Neural cell (in vitro differentiated cells): ENCODE data around the gene RAD51B. TPM values are rescaled to one million over a fixed set of nuclear protein-coding genes. Genes with fewer than 3 reads are reported as not detected.

ENCODE experiments used
- H2AFZ ChIP-seq: fragments of 200-600, 300-800 bp; sonication (generic), shearing (Covaris generic); 2 replicates; pipeline ENCODE4 v1.6.0; 2014; ENCODE audit warnings: low read depth, mild to moderate bottlenecking, antibody characterized with exemption, low read length, moderate library complexity
- H3F3A ChIP-seq: fragments of 200-600 bp; shearing (Covaris generic); 2 replicates; pipeline ENCODE4 v1.6.1; 2016; ENCODE audit warnings: mild to moderate bottlenecking, moderate library complexity, mixed read lengths, antibody characterized with exemption, low read length; ENCODE audit not compliant: insufficient read depth, poor library complexity, severe bottlenecking
- H3K27ac ChIP-seq: fragments of 200-600, 300-800 bp; sonication (generic), shearing (Covaris generic); 2 replicates; pipeline ENCODE4 v1.5.1; 2014; ENCODE audit warnings: mild to moderate bottlenecking, low read length, moderate library complexity
- H3K27me3 ChIP-seq: fragments of 300-800, 200-600 bp; sonication (generic), shearing (Covaris generic); 2 replicates; pipeline ENCODE4 v1.6.0; 2014; ENCODE audit warnings: mild to moderate bottlenecking, low read depth, low read length, moderate library complexity; ENCODE audit not compliant: insufficient read depth
- H3K36me3 ChIP-seq: fragments of 300-800, 200-600 bp; sonication (generic), shearing (Covaris generic); 2 replicates; pipeline ENCODE4 v1.5.1; 2014; ENCODE audit warnings: mild to moderate bottlenecking, antibody characterized with exemption, low read length, moderate library complexity; ENCODE audit not compliant: insufficient read depth
- H3K4me2 ChIP-seq: fragments of 300-800, 200-600 bp; sonication (generic), shearing (Covaris generic); 2 replicates; pipeline ENCODE4 v1.6.0; 2014; ENCODE audit warnings: mild to moderate bottlenecking, low read length
- H3K4me3 ChIP-seq: fragments of 300-800, 200-600 bp; sonication (generic), shearing (Covaris generic); 2 replicates; pipeline ENCODE4 v1.5.1; 2014; ENCODE audit warnings: mild to moderate bottlenecking, low read length, moderate library complexity
- H3K79me2 ChIP-seq: fragments of 200-600 bp; shearing (Covaris generic); replicated peaks from 2 replicates; pipeline ENCODE4 v1.6.0; 2014; ENCODE audit warnings: mild to moderate bottlenecking, low read length, moderate library complexity; ENCODE audit not compliant: insufficient read depth
- H3K9ac ChIP-seq: fragments of 300-800, 200-600 bp; sonication (generic), shearing (Covaris generic); 2 replicates; pipeline ENCODE4 v1.6.1; 2016; ENCODE audit warnings: mild to moderate bottlenecking, low read length, mixed read lengths
- H3K9me2 ChIP-seq: fragments of 200-600 bp; shearing (Covaris generic); 2 replicates; pipeline ENCODE4 v1.6.1; 2016; ENCODE audit warnings: mild to moderate bottlenecking, low read length, mixed read lengths; ENCODE audit not compliant: insufficient read depth
- H3K9me3 ChIP-seq: fragments of 200-600, 300-800 bp; sonication (generic), shearing (Covaris generic); 2 replicates; pipeline ENCODE4 v1.6.1; 2016; ENCODE audit warnings: mild to moderate bottlenecking, mixed run types, low read length, moderate library complexity, mixed read lengths
- H4K20me1 ChIP-seq: fragments of 200-600 bp; shearing (Covaris generic); 2 replicates; pipeline ENCODE4 v1.6.1; 2016; ENCODE audit warnings: mild to moderate bottlenecking, mixed run types; ENCODE audit not compliant: insufficient read depth
- EP300 ChIP-seq: fragments of 450-650 bp; conservative IDR thresholded peaks from 2 replicates; pipeline ENCODE4 v1.6.1; 2014; ENCODE audit warnings: antibody characterized with exemption, mild to moderate bottlenecking, moderate library complexity; ENCODE audit not compliant: poor library complexity, severe bottlenecking
- EZH2 ChIP-seq: fragments of 200-600, 300-800 bp; shearing (Covaris generic), sonication (generic); IDR thresholded peaks from 2 replicates; pipeline ENCODE4 v1.6.1; 2014; ENCODE audit warnings: antibody characterized with exemption, low read length, borderline replicate concordance, mild to moderate bottlenecking; ENCODE audit not compliant: insufficient read depth, poor library complexity, severe bottlenecking
- MXI1 ChIP-seq: fragments of 450-650 bp; conservative IDR thresholded peaks from 2 replicates; pipeline ENCODE4 v1.6.1; 2014; ENCODE audit warnings: antibody characterized with exemption, mild to moderate bottlenecking; ENCODE audit not compliant: poor library complexity, severe bottlenecking
- POLR2AphosphoS5 ChIP-seq: IDR thresholded peaks from 2 replicates; pipeline ENCODE4 v1.6.1; 2012
- RAD21 ChIP-seq: fragments of 450-650 bp; conservative IDR thresholded peaks from 2 replicates; pipeline ENCODE4 v1.6.1; 2014; ENCODE audit warnings: antibody characterized with exemption, mild to moderate bottlenecking, moderate library complexity
- SMC3 ChIP-seq: fragments of 450-650 bp; conservative IDR thresholded peaks from 2 replicates; pipeline ENCODE4 v1.6.1; 2014; ENCODE audit warnings: antibody characterized with exemption, mild to moderate bottlenecking, moderate library complexity; ENCODE audit not compliant: poor library complexity
- TAF1 ChIP-seq: IDR thresholded peaks from 2 replicates; pipeline ENCODE4 v1.6.1; 2012; ENCODE audit warnings: low read depth
- polyA plus RNA-seq: library from polyadenylated mRNA; depleted of rRNA; stranded (reverse); fragments of >200 nt; gene quantifications from 2 replicates; pipeline ENCODE4 v1.2.3, GENCODE V29; 2014
- TF ChIP-seq, protein P1 (sequence below): IDR thresholded peaks from 2 replicates; pipeline ENCODE4 v1.6.1; 2012; ENCODE audit warnings: borderline replicate concordance

RAD51B gene
- polyA plus RNA-seq, 1 donor from 2014 or later, result 3.1 TPM

DNA sequence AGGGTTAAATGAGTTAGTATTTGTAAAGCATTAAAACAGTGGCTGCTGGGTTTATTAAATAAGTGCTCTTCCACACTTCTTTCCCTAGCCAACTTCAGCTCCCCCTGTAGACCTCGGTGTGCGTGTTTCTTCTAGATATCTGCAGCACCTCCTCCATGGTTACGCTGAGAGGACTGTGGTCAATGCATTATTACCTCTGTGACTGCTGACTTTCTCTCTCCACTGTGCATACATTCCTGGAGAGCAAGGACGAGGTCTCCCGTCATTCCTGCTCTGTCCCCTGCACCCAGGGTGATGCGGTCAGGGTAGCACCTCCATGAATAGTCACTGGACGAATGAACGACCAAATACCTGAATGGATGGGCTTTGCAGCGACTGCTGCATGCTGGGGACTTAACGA is 928.7 kb downstream of the RAD51B start:
- H3F3A ChIP-seq, result no peaks in the 10 kb centered on the region
- no peak overlapping the region for H2AFZ ChIP-seq

DNA sequence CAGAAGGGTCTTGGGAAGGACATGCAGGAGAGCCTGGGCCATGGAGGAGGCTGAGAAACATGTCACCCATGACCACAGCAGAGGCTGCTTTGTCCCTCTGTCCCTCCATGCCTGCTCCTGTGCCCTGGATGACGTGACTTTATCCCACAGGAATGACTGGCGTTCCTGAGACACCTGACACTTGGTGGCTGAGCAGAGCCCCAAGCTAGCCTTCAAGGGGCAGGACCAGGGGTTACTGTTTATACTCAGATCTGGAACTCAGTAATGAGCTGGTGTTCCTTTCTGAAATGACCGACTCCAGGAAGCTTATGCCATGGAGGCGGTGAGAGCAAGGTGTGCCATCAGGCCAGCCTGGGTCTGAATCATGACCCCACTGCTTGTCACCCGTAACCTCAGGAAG is 929.1 kb downstream of the RAD51B start:
- Histone ChIP-seq H3K79me2 (no peaks in the 10 kb centered on the region), H3K27me3 (no peaks in the 10 kb centered on the region), H2AFZ (no peak overlapping the region), H3K9me2 (no peaks in the 10 kb centered on the region), H3K9me3 (no peaks in the 10 kb centered on the region), H3K4me2 (no peak overlapping the region), H3K9ac (no peak overlapping the region), H4K20me1 (no peaks in the 10 kb centered on the region), H3F3A (no peaks in the 10 kb centered on the region), H3K27ac (no peak overlapping the region), H3K4me3 (no peak overlapping the region), H3K36me3 (no peaks in the 10 kb centered on the region)
- TF ChIP-seq POLR2AphosphoS5 (no peak), RAD21 (no peak), EP300 (no peak), SMC3 (no peak), MXI1 (no peak), EZH2 (no peak)
- TF ChIP-seq, protein P1, sequence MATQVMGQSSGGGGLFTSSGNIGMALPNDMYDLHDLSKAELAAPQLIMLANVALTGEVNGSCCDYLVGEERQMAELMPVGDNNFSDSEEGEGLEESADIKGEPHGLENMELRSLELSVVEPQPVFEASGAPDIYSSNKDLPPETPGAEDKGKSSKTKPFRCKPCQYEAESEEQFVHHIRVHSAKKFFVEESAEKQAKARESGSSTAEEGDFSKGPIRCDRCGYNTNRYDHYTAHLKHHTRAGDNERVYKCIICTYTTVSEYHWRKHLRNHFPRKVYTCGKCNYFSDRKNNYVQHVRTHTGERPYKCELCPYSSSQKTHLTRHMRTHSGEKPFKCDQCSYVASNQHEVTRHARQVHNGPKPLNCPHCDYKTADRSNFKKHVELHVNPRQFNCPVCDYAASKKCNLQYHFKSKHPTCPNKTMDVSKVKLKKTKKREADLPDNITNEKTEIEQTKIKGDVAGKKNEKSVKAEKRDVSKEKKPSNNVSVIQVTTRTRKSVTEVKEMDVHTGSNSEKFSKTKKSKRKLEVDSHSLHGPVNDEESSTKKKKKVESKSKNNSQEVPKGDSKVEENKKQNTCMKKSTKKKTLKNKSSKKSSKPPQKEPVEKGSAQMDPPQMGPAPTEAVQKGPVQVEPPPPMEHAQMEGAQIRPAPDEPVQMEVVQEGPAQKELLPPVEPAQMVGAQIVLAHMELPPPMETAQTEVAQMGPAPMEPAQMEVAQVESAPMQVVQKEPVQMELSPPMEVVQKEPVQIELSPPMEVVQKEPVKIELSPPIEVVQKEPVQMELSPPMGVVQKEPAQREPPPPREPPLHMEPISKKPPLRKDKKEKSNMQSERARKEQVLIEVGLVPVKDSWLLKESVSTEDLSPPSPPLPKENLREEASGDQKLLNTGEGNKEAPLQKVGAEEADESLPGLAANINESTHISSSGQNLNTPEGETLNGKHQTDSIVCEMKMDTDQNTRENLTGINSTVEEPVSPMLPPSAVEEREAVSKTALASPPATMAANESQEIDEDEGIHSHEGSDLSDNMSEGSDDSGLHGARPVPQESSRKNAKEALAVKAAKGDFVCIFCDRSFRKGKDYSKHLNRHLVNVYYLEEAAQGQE, result no peak

More for the DNA sequence above, 928.7 kb downstream of the RAD51B start:
- Histone ChIP-seq H3K79me2 (no peaks in the 10 kb centered on the region), H3K4me2 (no peak overlapping the region), H3K4me3 (no peak overlapping the region), H4K20me1 (no peaks in the 10 kb centered on the region), H3K36me3 (no peaks in the 10 kb centered on the region), H3K27ac (no peak overlapping the region), H3K9me2 (no peaks in the 10 kb centered on the region), H3K9me3 (no peaks in the 10 kb centered on the region), H3K9ac (no peak overlapping the region), H3K27me3 (no peaks in the 10 kb centered on the region)
- TF ChIP-seq EZH2 (no peak), MXI1 (no peak), POLR2AphosphoS5 (no peak)

DNA sequence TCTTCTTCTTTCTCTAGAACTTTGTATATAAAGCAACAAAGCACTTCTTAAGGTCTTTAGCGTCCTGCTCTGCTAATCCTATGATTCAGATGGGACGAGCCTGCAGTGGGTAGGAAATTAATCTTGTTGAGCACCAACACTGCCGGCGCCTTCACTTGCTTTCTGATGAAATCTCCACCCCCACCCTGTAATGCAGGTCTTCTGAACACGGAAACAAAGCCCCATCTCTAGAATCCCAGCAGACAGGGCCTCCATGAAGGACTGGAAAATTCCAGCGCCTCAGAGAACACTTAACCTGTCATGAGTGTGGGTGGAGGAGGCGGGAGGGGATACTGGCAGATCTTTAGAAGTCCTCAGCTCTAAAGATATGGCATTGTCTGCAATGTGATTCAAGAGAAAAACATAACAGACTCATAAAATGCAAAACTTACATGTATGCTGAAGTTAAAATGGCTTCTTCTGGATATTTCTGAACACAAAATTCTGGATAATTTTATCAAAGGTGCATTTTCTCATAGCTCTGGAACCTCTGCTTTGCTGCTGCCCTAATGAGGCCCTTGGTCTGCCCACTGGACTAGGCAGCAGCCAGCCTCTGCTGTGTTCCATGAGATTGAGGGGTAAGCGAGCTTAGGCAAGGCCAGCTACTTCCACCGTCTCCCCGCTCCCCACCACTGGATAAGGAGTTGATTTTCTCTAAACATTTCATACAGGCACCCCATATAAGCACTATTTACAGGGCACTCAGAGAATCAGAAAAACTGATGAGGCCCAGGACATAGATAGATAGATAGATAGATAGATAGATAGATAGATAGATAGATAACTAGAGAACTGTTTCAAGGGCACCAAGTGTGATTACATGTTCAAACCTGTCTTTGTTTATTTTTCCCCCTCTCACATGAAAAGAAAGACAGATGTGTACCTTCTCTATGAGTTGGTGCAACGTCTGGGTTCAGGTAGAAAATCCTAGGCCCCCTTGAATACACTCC is 930.2 kb downstream of the RAD51B start:
- H2AFZ ChIP-seq, result no peak overlapping the region
- no peaks in the 10 kb centered on the region for H3F3A ChIP-seq
- no peaks in the 10 kb centered on the region for H3K36me3 ChIP-seq
- H3K9me2 ChIP-seq, result no peaks in the 10 kb centered on the region
- H3K27me3 ChIP-seq, result no peaks in the 10 kb centered on the region
- no peaks in the 10 kb centered on the region for H4K20me1 ChIP-seq
- TF ChIP-seq EP300 (no peak), RAD21 (no peak), EZH2 (no peak), MXI1 (no peak), SMC3 (no peak), POLR2AphosphoS5 (no peak), TAF1 (no peak)
- TF ChIP-seq, protein P1, result no peak
- no peak overlapping the region for H3K9ac ChIP-seq
- no peak overlapping the region for H3K4me3 ChIP-seq
- no peaks in the 10 kb centered on the region for H3K9me3 ChIP-seq
- no peak overlapping the region for H3K27ac ChIP-seq
- H3K79me2 ChIP-seq, result no peaks in the 10 kb centered on the region
- H3K4me2 ChIP-seq, result no peak overlapping the region
